ENCODE measurements around the gene LCP2. TPM values are rescaled to one million over a fixed set of nuclear protein-coding genes. Genes with fewer than 3 reads are reported as not detected.
A peak's percentile ranks its signal among the peaks of the same experiment; 100 is the strongest.

Gene LCP2
- polyA plus RNA-seq, 3 donors = 52.0 to 177 (median 89.5) TPM

- Histone ChIP-seq H4K20me1 (ENCODE audit: insufficient read depth, low read length) (peaks cover 6% of the 10 kb centered on the region), H3K27ac (ENCODE audit: low read depth in 1 of 2, low read length in 2 of 2) (peak overlapping the region; percentile 88 to 93), H3K79me2 (ENCODE audit: insufficient read depth, low read length) (peaks cover 51% of the 10 kb centered on the region), H3K4me3 (replicated peaks in 1 of 3; ENCODE audit: low read depth in 2 of 3, low read length in 3 of 3) (peak overlapping the region in 1 of 3 experiments; percentile 54), H3K9me3 (replicated peaks in 1 of 2; ENCODE audit: control insufficient read depth in 1 of 2, insufficient read depth in 1 of 2, low read length in 2 of 2) (no peaks in the 10 kb centered on the region), H3K9ac (ENCODE audit: insufficient read depth, low read length, poor library complexity, severe bottlenecking) (peak overlapping the region; percentile 36), H3K4me1 (ENCODE audit: control insufficient read depth in 1 of 2, insufficient read depth in 2 of 2, low read length in 2 of 2) (peaks cover 70 to 78% of the 10 kb centered on the region in 2 donors), H3K27me3 (ENCODE audit: control insufficient read depth in 2 of 2, insufficient read depth in 2 of 2, low read length in 2 of 2) (no peaks in the 10 kb centered on the region), H2AFZ (ENCODE audit: insufficient read depth, low read depth, low read length, poor library complexity, severe bottlenecking) (no peak overlapping the region), H3K4me2 (replicated peaks; ENCODE audit: extremely low read depth, low read length, poor library complexity, severe bottlenecking) (peak overlapping the region; percentile 67), H3K36me3 (replicated peaks in 1 of 2; ENCODE audit: control insufficient read depth in 1 of 2, insufficient read depth in 2 of 2, low read length in 2 of 2) (no peaks in the 10 kb centered on the region)
- TF ChIP-seq CTCF (IDR thresholded peaks at IDR 0.05) = no peak
- intact Hi-C loops (cut with micrococcal nuclease) = loop anchor here in 1 of 2 donors (5.0 kb wide), 1 partner anchor 35 kb away; no protein-coding TSS in a partner anchor
- peak overlapping the region; percentile 37 to 68 for H3K4me3 Mint-ChIP-seq
- DNase-seq = no peak
- H3K27me3 Mint-ChIP-seq (ENCODE audit: low read depth in 3 of 3) = peaks cover 0 to 2% (median 1%) of the 10 kb centered on the region in 3 donors
- H3K9me3 Mint-ChIP-seq = peaks cover 0 to 3% (median 0%) of the 10 kb centered on the region in 7 donors
- H3K4me1 Mint-ChIP-seq = peaks cover 77% of the 10 kb centered on the region
- WGBS (ENCODE audit: insufficient coverage) = 65% methylated on average over 4 of the region's 11 CpGs
- H3K27ac Mint-ChIP-seq = peak overlapping the region; percentile 94 to 100 (median 96)
- no peaks in the 10 kb centered on the region for H3K36me3 Mint-ChIP-seq
These were observed 4.5 kb upstream of the LCP2 start for GRCh38 chr5:170301981-170302652.

- Mint-ChIP-seq H3K36me3 (peaks cover 0 to 5% of the 10 kb centered on the region in 2 donors), H3K4me1 (peaks cover 67% of the 10 kb centered on the region)
These were observed 3.6 kb upstream of the LCP2 start for GRCh38 chr5:170301149-170301548.

More at GRCh38 chr5:170301149-170301548, 3.6 kb upstream of the LCP2 start:
- Histone ChIP-seq H3K27me3 (ENCODE audit: control insufficient read depth in 2 of 2, insufficient read depth in 2 of 2, low read length in 2 of 2) (no peaks in the 10 kb centered on the region), H3K27ac (ENCODE audit: low read depth in 1 of 2, low read length in 2 of 2) (peak overlapping the region; percentile 88 to 93), H2AFZ (ENCODE audit: insufficient read depth, low read depth, low read length, poor library complexity, severe bottlenecking) (peak overlapping the region; percentile 36), H3K4me1 (ENCODE audit: control insufficient read depth in 1 of 2, insufficient read depth in 2 of 2, low read length in 2 of 2) (peaks cover 66 to 69% of the 10 kb centered on the region in 2 donors), H3K4me2 (replicated peaks; ENCODE audit: extremely low read depth, low read length, poor library complexity, severe bottlenecking) (peak overlapping the region; percentile 55), H3K4me3 (replicated peaks in 1 of 3; ENCODE audit: low read depth in 2 of 3, low read length in 3 of 3) (peak overlapping the region in 1 of 3 experiments; percentile 48), H3K9me3 (replicated peaks in 1 of 2; ENCODE audit: control insufficient read depth in 1 of 2, insufficient read depth in 1 of 2, low read length in 2 of 2) (no peaks in the 10 kb centered on the region), H3K9ac (ENCODE audit: insufficient read depth, low read length, poor library complexity, severe bottlenecking) (peak overlapping the region; percentile 55), H4K20me1 (ENCODE audit: insufficient read depth, low read length) (peaks cover 16% of the 10 kb centered on the region), H3K36me3 (replicated peaks in 1 of 2; ENCODE audit: control insufficient read depth in 1 of 2, insufficient read depth in 2 of 2, low read length in 2 of 2) (no peaks in the 10 kb centered on the region), H3K79me2 (ENCODE audit: insufficient read depth, low read length) (peaks cover 61% of the 10 kb centered on the region)
- peaks cover 0 to 2% (median 0%) of the 10 kb centered on the region in 3 donors for H3K27me3 Mint-ChIP-seq (ENCODE audit: low read depth in 3 of 3)
- H3K9me3 Mint-ChIP-seq = peaks cover 0 to 3% (median 0%) of the 10 kb centered on the region in 7 donors
- H3K27ac Mint-ChIP-seq = peak overlapping the region; percentile 95 to 100 (median 96)
- intact Hi-C loops (cut with micrococcal nuclease) = loop anchor here in 1 of 2 donors (5.0 kb wide), 1 partner anchor 34 kb away; no protein-coding TSS in a partner anchor
- peak overlapping the region; percentile 52 to 64 for H3K4me3 Mint-ChIP-seq
- TF ChIP-seq CTCF (IDR thresholded peaks at IDR 0.05) = no peak
- WGBS (ENCODE audit: insufficient coverage) = 41% methylated on average over 5 of the region's 9 CpGs
- peak in 2 of 3 donors; percentile 49 to 54 for DNase-seq
